DMS 273 (cell line): Measurements from ENCODE around the gene POLR1D.

Experiments
- DNase-seq: peaks from one replicate; lab custom pipeline; 2025; ENCODE audit not compliant: unreplicated experiment; lab: John Stamatoyannopoulos, UW

Gene POLR1D

GRCh38 chr13:27670861-27671260 lies 49.2 kb downstream of the POLR1D start:
- no peak for DNase-seq

DNA sequence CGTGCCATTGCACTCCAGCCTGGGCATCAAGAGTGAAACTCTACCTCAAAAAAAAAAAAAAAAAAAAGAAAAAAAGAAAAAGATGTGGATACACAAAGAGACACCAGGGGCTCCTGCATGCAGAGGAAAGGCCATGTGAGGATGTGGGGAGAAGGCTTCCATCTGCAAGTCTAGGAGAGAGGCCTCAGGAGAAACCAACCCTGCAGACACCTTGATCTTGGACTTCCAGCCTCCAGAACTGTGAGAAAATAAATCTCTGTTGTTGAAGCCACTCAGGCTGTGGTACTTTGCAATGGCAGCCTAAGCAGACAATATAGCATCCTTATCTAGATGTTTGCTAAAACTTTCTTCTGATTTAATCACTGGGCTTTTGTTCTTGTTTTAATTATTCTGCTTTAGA lies 50.3 kb downstream of the POLR1D start:
- no peak for DNase-seq
